Measurements from ENCODE around the gene TMEM140. TPM values are rescaled to one million over a fixed set of nuclear protein-coding genes. Genes with fewer than 3 reads are reported as not detected.
"Not testable (repeated sequence)": the region's sequence is repeated elsewhere in the genome, so short reads cannot be mapped to it uniquely, and the experiment has no call there.

Gene TMEM140
- total RNA-seq, 1 donor from 2014 or later = 23.3 TPM

DNA sequence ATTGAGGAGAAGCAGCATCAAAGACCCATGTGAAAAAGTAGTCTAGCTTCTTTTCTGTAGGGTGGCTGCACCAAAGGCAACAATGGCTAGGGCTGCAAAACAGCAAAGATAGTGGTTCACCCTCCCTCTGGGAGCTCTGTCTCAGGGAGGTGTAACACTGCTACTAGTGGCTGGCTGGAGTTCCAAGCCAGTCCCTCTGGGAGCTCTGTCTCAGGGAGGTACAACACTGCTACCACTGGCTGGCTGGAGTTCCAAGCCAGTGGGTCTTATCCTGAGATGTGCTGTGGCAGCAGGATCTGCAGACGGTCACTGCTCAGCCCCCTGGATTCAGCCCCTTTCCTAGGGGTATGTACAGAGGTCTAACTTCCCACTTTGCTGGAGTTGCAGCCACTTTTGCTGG is 37.9 kb upstream of the TMEM140 start:
- no peaks in the 10 kb centered on the region for H3K36me3 ChIP-seq
- TF ChIP-seq, protein P1, sequence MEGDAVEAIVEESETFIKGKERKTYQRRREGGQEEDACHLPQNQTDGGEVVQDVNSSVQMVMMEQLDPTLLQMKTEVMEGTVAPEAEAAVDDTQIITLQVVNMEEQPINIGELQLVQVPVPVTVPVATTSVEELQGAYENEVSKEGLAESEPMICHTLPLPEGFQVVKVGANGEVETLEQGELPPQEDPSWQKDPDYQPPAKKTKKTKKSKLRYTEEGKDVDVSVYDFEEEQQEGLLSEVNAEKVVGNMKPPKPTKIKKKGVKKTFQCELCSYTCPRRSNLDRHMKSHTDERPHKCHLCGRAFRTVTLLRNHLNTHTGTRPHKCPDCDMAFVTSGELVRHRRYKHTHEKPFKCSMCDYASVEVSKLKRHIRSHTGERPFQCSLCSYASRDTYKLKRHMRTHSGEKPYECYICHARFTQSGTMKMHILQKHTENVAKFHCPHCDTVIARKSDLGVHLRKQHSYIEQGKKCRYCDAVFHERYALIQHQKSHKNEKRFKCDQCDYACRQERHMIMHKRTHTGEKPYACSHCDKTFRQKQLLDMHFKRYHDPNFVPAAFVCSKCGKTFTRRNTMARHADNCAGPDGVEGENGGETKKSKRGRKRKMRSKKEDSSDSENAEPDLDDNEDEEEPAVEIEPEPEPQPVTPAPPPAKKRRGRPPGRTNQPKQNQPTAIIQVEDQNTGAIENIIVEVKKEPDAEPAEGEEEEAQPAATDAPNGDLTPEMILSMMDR (IDR thresholded peaks at IDR 0.05; ENCODE audit: borderline replicate concordance) = no peak
- no peak overlapping the region for H3K4me3 ChIP-seq
- no peaks in the 10 kb centered on the region for H3K4me1 ChIP-seq
- no peaks in the 10 kb centered on the region for H3K27me3 ChIP-seq (ENCODE audit: low read depth)
- H3K9me3 ChIP-seq (replicated peaks) = peaks cover 5% of the 10 kb centered on the region
- H3K27ac ChIP-seq (replicated peaks) = no peak overlapping the region
- no peak for DNase-seq
- intact Hi-C loops (cut with micrococcal nuclease) = no loop called here

DNA sequence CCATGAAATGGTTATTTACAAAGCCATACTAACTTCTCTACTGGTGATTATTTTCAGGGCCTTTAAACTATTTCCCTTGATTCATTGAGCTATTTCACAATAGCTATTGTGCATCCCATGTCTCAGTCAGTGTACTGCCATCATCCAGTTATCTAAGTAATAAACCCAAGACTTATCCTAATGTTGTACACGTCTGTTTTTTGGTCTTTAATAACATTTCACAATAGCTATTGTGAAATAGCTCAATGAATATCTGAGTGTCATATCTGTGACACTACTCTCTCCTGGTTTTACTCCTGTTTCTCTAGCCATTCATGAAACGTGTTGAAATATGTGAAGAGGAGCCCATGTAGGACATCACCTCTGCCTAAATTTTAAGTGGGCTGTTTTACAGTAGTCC is 36.5 kb upstream of the TMEM140 start:
- no peaks in the 10 kb centered on the region for H3K36me3 ChIP-seq
- H3K9me3 ChIP-seq (replicated peaks) = no peaks in the 10 kb centered on the region
- no peaks in the 10 kb centered on the region for H3K27me3 ChIP-seq (ENCODE audit: low read depth)
- intact Hi-C loops (cut with micrococcal nuclease) = no loop called here
- TF ChIP-seq, protein P1 (IDR thresholded peaks at IDR 0.05; ENCODE audit: borderline replicate concordance) = no peak
- DNase-seq = no peak
- no peak overlapping the region for H3K27ac ChIP-seq (replicated peaks)
- no peaks in the 10 kb centered on the region for H3K4me1 ChIP-seq
- H3K4me3 ChIP-seq = no peak overlapping the region

DNA sequence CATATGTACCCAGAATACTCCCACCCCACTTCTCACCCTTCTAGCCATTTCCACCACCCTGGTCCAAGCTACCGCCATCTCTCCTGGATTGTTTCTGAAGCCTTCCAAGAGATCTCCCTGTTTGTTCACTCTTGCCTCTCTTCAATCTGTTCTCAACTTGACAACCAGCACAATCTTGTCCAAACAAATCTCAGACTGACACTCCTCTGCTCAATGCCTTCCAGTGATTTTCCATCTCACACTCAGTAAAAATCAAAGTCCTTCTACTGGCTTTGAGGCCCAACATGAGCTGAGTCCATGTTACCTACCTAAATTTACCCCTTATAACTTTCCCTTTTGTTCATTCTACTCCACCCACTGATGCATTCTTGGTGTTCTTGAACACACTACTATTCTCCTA is 33.2 kb upstream of the TMEM140 start:
- TF ChIP-seq, protein P1 (IDR thresholded peaks at IDR 0.05; ENCODE audit: borderline replicate concordance) = no peak
- intact Hi-C loops (cut with micrococcal nuclease) = no loop called here
- no peak for DNase-seq
- Histone ChIP-seq H3K27ac (replicated peaks) (no peak overlapping the region), H3K4me1 (no peaks in the 10 kb centered on the region), H3K36me3 (no peaks in the 10 kb centered on the region), H3K27me3 (ENCODE audit: low read depth) (no peaks in the 10 kb centered on the region), H3K4me3 (no peak overlapping the region), H3K9me3 (replicated peaks) (peaks cover 2% of the 10 kb centered on the region)

DNA sequence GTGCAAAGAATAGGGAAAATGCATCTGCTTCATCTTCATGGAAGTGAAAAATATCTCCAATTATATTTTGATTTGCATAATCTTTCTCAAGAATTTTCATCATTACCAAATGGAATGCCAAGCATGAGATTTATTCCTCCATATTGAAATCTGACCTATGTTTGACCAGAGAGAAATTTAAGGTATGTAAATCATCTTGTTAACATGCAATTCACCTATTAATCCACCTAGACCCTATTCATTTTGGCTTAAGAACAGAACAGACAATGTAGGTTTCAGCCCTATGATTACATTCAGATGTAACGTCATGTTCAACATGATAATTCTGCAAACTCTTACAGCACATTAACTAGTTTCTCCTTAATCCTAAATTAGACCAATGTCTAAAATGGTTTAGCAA is 30.8 kb upstream of the TMEM140 start:
- intact Hi-C loops (cut with micrococcal nuclease) = no loop called here
- no peaks in the 10 kb centered on the region for H3K4me1 ChIP-seq

DNA sequence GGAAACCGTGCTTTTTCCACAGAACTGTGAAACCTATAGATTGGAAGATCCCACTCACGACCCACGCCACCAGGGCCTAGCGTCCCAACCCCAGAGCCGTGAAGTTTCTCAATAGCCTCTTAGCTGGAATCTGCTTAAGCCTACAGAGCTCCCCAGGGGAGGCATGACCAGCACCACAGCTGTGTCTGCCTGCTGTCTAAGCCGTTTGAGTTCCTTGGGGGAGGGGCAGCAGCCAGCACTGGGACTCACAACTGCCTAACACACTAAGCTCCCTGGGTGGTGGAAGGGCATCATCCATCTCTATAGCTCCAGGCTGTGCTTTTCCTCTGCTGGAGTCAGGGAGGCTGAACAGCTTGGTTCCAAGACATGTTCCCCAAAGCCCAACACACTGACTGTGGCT is 26.0 kb upstream of the TMEM140 start:
- Histone ChIP-seq H3K27ac (replicated peaks) (no peak overlapping the region), H3K27me3 (ENCODE audit: low read depth) (no peaks in the 10 kb centered on the region), H3K4me1 (no peaks in the 10 kb centered on the region), H3K36me3 (peaks cover 13% of the 10 kb centered on the region), H3K4me3 (no peak overlapping the region), H3K9me3 (replicated peaks) (peaks cover 14% of the 10 kb centered on the region)
- TF ChIP-seq, protein P1 (IDR thresholded peaks at IDR 0.05; ENCODE audit: borderline replicate concordance) = no peak
- DNase-seq = no peak
- intact Hi-C loops (cut with micrococcal nuclease) = no loop called here

More for the DNA sequence above, 30.8 kb upstream of the TMEM140 start:
- no peak overlapping the region for H3K4me3 ChIP-seq
- H3K27me3 ChIP-seq (ENCODE audit: low read depth) = no peaks in the 10 kb centered on the region
- peaks cover 14% of the 10 kb centered on the region for H3K9me3 ChIP-seq (replicated peaks)
- no peak overlapping the region for H3K27ac ChIP-seq (replicated peaks)
- peaks cover 13% of the 10 kb centered on the region for H3K36me3 ChIP-seq
- TF ChIP-seq, protein P1 (IDR thresholded peaks at IDR 0.05; ENCODE audit: borderline replicate concordance) = no peak
- no peak for DNase-seq

DNA sequence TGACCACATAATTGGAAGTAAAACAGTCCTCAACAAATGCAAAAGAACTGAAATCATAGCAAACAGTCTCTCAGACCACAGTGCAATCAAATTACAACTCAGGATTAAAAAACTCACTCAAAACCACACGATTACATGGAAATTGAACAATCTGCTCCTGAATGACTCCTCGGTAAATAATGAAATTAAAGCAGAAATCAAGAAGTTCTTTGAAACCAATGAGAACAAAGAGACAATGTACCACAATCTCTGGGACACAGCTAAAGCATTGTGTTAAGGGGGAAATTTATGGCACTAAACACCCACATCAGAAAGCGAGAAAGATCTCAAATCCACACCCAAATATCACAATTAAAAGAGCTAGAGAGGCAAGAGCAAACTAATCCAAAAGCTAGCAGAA is 23.2 kb upstream of the TMEM140 start:
- H3K27me3 ChIP-seq (ENCODE audit: low read depth); H3K4me1 ChIP-seq; H3K4me3 ChIP-seq; DNase-seq; intact Hi-C loops (cut with micrococcal nuclease); H3K27ac ChIP-seq (replicated peaks): not testable (repeated sequence)
- peaks cover 13% of the 10 kb centered on the region for H3K36me3 ChIP-seq
- peaks cover 11% of the 10 kb centered on the region for H3K9me3 ChIP-seq (replicated peaks)
